Forelimb muscle (tissue), 1 donor: ENCODE measurements around the gene SULF2. TPM values are rescaled to one million over a fixed set of nuclear protein-coding genes. Genes with fewer than 3 reads are reported as not detected.

Experiments
- DNase-seq: peaks from one replicate; pipeline ENCODE4 v3.0.0-alpha.2; 2013; ENCODE audit warnings: low read depth
- polyA plus RNA-seq: library from polyadenylated mRNA; unstranded; fragments of 120-200 nt; gene quantifications from one replicate; pipeline ENCODE4 v1.2.1, GENCODE V29; 2013; ENCODE audit not compliant: insufficient read length

SULF2 gene
- polyA plus RNA-seq, 1 donor: 43.6 TPM

GRCh38 chr20:47648943-47649342 lies 136.3 kb downstream of the SULF2 start:
- no peak for DNase-seq

- no peak for DNase-seq
These were observed 137.3 kb downstream of the SULF2 start for GRCh38 chr20:47647994-47648393.

GRCh38 chr20:47645632-47646031 lies 139.6 kb downstream of the SULF2 start:
- no peak for DNase-seq

DNA sequence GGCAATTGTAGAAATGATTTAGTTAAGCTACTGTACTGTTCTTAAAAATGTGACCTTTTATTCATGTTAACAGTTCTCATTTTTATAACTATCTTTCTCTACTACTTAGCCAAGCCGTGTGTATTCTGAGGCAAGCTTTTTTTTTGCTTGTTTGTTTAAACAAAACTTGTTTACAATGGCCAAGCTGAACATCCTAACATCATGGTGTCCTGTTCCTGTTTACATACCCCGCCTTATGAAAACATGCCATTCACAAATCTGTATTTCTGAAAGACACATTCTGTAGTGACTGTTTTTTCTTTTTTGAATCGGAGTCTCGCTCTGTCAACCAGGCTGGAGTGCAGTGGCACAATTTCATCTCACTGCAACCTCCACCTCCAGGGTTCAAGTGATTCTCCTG lies 142.7 kb downstream of the SULF2 start:
- no peak for DNase-seq

GRCh38 chr20:47642118-47642517 lies 143.2 kb downstream of the SULF2 start:
- DNase-seq: no peak

GRCh38 chr20:47638851-47639250 lies 146.4 kb downstream of the SULF2 start:
- no peak for DNase-seq

DNA sequence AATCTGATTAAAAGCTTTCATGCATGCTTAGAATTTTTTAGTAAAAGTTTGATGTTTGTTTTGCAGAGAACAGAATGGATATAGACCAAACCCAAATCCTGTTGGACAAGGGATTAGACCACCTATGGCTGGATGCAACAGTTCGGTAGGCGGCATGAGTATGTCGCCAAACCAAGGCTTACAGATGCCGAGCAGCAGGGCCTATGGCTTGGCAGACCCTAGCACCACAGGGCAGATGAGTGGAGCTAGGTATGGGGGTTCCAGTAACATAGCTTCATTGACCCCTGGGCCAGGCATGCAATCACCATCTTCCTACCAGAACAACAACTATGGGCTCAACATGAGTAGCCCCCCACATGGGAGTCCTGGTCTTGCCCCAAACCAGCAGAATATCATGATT lies 150.0 kb downstream of the SULF2 start:
- DNase-seq: no peak

DNA sequence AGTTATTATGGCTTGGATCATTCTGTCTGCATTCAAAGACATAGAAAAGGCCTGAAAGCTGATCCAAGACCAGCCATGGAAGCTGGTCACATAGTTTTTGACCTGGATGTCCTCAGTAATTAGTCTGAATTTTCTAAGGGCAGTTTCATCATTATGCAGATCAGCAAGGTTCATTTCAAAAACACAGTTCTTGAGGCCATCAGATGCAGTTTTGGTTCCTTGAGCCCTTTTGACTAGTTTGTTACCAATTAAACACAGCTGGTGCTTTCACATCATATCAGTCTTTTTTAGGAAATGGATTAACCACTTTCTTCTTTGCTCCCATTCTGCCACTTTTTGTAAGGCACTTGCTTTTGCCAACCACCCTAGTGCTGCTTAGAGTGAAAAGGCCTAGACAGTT lies 154.2 kb downstream of the SULF2 start:
- DNase-seq: no peak

DNA sequence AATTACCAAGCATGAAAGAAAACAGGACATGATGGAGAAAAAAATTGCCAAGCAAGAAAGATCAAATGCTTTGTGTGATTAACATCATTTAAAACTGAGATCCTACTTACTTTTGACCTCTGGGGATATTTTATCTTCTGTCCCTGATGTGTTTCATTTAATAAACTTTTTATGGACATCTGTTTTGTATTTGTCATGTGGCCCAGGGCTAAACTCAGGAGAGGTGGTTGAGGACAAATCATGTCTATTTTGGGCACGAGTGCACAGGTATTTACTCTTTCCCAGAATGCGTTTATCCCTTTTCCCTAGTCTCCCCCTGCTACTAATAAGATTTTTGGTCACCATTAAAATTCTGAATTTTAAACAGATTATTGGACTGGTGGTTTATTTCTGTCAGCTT lies 155.4 kb downstream of the SULF2 start:
- no peak for DNase-seq

GRCh38 chr20:47627540-47627939 lies 157.7 kb downstream of the SULF2 start:
- no peak for DNase-seq

DNA sequence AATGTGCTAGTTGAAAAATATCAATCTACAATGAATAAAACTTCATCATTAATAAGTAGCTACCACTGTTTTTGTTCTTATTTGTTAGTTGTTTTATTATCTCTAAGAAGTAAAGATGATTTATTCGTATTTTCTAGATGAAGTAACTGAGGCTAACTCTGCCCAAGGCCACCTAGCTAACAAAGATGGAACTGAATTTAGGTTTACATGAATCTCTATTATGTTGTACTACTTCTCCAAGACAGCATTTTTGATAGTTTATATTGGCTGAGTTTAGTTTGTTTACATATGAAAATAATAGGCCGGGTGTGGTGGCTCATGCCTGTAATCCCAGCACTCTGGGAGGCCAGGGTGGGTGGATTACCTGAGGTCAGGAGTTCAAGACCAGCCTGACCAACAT lies 162.1 kb downstream of the SULF2 start:
- no peak for DNase-seq

- DNase-seq: no peak
These were observed 163.1 kb downstream of the SULF2 start for GRCh38 chr20:47622118-47622665.

- peak; percentile 64 for DNase-seq
These were observed 164.2 kb downstream of the SULF2 start for GRCh38 chr20:47620808-47621805.

DNA sequence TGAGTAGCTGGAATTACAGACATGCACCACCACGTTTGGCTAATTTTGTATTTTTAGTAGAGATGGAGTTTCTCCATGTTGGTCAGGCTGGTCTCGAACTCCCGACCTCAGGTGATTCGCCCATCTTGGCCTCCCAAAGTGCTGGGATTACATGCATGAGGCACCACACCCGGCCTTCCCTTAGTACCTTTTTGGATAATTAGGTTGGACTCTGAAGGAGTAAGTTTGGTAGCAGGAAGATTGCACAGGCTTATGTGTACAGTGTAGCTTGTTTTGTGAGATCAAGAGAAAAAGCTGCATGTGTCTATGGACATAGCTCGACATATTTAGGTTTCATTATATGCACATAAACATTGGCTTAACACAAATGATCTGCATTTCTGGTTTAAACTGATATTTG lies 166.8 kb downstream of the SULF2 start:
- DNase-seq: no peak

GRCh38 chr20:47614703-47615309 lies 170.5 kb downstream of the SULF2 start:
- no peak for DNase-seq

DNA sequence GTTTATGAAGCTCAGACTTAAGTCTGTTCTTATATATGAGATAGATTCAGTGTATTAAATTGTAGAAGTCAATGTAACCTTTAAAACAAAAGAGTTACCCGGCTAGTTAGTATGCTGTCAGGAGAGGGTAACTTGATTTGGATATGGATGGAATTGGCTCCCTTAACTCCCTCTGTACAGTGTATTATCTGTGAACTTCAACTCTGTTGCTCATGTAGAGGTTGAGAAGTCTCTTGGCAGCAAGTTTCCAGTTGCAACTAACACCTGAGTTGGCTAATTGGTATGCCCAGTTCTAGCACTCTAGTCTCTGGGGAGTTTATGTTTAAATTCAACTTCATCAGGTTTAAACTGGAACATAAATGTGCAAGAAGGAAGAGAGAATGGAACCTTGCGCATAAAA lies 172.6 kb downstream of the SULF2 start:
- no peak for DNase-seq

DNA sequence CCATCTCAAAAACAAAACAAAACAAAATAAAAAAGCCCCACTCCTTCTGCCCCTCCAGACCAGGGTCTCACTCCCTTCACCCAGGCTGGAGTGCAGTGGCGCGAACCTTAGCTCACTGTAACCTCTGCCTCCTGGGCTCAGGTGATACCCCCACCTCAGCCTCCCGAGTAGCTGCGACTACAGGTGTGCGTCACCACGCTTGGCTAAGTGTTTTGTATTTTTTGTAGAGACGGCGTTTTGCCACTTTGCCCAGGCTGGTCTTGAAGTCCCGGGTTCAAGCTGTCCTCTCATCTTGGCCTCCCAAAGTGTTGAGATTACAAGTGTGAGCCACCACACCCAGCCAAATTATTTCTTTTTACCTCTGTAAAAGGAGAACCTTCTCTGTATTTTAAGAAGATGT lies 173.5 kb downstream of the SULF2 start:
- no peak for DNase-seq

DNA sequence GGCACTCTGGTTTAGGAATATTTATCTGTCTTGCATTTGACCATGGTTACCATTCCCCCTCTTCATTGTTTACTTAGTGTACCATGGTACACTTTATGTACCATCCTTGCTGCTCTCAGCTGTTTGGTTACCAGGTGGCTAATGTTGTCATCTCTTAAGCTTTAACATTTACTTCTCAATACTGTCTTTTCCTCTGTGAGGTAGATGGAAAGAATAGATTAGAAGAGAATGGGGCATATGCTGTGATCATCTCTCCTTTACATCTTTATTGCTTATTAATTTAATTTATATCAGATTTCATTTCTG lies 174.4 kb downstream of the SULF2 start:
- no peak for DNase-seq

DNA sequence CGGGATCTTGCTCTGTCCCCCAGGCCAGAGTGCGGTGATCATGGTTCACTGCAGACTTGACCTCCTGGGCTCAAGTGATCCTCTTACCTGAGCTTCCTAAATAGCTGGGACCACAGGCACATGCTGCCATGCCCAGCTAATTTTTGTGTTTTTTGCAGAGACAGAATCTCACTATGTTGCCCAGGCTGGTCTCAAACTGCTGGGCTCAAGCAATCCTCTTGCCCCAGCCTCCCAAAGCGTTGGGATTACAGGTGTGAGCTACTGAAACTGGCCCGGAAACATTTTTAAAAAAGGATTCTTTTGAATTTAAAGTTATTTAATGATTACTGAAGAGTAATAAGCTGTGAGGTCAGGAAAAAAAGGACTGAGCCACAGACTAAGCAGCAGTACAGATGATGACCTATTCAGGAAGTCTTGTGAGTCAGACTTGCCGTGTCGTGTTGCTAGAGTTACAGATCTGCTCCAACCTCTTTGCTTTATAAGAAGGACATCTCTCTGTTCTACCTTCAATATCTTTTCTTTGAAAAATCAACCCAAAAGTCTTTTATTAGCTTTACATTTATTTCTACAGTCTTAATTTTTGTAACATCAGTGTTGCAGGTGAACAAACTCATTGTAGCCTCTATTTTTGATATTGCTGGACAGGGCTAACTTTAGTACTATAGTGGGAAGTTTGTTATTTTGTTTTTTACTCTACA lies 174.9 kb downstream of the SULF2 start:
- DNase-seq: peak; percentile 60

GRCh38 chr20:47609001-47609400 lies 176.3 kb downstream of the SULF2 start:
- DNase-seq: no peak
